Upper lobe of left lung (tissue), 4 donors: ENCODE measurements around the gene PGM5.

Source experiments
- EP300 ChIP-seq, 4 donors: sonication (generic); formaldehyde crosslinking; IDR thresholded peaks; one replicate each; pipeline ENCODE4 v1.5.1; 2017; ENCODE audit warnings: antibody characterized with exemption in 4 of 4, control low read depth in 2 of 4
- POLR2A ChIP-seq, 4 donors: fragments of 450-650 bp; IDR thresholded peaks; one replicate each; pipeline ENCODE4 v1.5.1; 2016 to 2017; ENCODE audit warnings: antibody characterized with exemption in 4 of 4, mild to moderate bottlenecking in 2 of 4
- POLR2AphosphoS5 ChIP-seq, 2 donors: sonication (generic); formaldehyde crosslinking; IDR thresholded peaks; one replicate each; pipeline ENCODE4 v1.5.1; 2017; ENCODE audit warnings: antibody characterized with exemption in 2 of 2
- TF ChIP-seq, protein P1 (sequence below), 6 experiments: fragments of 450-650 bp in 4 of 6; fragments of 200-600 bp in 2 of 6; sonication (generic) in 2 of 6; IDR thresholded peaks; one replicate each; pipeline ENCODE4 v1.5.1; 2016 to 2019; ENCODE audit warnings: antibody characterized with exemption in 6 of 6

DNA sequence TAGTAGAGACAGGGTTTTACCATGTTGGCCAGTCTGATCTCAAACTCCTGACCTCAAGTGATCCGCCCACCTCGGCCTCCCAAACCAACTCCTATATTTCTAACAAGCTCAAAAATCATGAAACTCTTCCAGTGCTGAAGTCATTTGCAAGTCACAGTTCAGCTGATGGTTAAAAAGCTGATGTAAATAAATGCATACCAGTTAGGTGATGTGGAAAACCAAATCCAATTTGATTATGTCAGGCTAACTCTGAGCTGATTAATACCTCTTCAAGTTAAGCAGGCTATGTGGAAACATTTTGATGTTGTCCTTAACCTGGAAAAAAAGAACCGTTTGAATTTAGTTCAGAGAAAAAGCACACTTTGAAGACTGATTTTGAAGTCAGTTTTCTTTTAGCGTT is 133.2 kb downstream of the PGM5 start:
- TF ChIP-seq POLR2A (IDR thresholded peaks at IDR 0.05): no peak
- TF ChIP-seq, protein P1, sequence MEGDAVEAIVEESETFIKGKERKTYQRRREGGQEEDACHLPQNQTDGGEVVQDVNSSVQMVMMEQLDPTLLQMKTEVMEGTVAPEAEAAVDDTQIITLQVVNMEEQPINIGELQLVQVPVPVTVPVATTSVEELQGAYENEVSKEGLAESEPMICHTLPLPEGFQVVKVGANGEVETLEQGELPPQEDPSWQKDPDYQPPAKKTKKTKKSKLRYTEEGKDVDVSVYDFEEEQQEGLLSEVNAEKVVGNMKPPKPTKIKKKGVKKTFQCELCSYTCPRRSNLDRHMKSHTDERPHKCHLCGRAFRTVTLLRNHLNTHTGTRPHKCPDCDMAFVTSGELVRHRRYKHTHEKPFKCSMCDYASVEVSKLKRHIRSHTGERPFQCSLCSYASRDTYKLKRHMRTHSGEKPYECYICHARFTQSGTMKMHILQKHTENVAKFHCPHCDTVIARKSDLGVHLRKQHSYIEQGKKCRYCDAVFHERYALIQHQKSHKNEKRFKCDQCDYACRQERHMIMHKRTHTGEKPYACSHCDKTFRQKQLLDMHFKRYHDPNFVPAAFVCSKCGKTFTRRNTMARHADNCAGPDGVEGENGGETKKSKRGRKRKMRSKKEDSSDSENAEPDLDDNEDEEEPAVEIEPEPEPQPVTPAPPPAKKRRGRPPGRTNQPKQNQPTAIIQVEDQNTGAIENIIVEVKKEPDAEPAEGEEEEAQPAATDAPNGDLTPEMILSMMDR (IDR thresholded peaks at IDR 0.05): no peak
- TF ChIP-seq EP300 (IDR thresholded peaks at IDR 0.05): no peak
- no peak for TF ChIP-seq POLR2AphosphoS5 (IDR thresholded peaks at IDR 0.05)
